ENCODE results near the gene HDAC4.

DNA sequence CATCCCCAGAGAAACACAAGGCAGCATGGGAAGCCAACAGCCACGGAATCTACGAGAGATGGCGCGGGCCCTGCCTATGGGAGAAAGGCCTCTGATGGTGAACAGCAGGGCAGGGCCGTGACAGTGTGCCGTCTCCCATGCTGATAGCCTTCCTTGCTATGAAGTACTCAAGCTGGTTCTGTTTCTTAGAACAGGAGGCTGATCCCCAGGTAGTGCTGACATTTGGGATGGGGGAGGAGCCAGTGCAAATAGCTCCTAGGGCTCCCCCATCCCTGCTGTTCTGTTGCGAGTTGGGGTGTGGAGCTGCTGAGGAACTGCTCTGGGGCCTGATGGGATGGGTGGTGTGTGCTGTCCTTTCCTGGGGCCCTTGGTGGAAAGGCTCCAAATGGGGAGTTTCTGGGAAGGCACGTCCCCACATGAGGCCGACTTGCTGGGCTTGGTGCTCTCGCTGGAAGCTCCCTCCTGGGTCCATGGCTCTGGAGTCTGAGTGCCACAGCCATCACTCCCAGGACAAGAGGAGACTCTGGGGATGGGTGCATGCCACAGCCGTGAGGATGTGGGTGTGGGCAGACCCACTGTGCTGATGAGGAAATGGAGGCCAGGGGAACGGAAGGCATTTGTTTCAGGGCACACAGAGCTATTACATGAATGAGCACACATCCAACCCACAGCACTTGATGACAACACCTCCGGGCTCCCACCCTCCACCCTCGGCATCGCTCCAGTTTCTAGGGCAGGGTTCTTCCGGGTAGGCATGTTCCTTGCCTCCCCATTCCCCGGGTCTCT is 246.8 kb downstream of the HDAC4 start:
- no peak for TF ChIP-seq EGR1 (IDR thresholded peaks at IDR 0.05; ENCODE audit: low read depth in 2 of 2)
- TF ChIP-seq, protein P1, sequence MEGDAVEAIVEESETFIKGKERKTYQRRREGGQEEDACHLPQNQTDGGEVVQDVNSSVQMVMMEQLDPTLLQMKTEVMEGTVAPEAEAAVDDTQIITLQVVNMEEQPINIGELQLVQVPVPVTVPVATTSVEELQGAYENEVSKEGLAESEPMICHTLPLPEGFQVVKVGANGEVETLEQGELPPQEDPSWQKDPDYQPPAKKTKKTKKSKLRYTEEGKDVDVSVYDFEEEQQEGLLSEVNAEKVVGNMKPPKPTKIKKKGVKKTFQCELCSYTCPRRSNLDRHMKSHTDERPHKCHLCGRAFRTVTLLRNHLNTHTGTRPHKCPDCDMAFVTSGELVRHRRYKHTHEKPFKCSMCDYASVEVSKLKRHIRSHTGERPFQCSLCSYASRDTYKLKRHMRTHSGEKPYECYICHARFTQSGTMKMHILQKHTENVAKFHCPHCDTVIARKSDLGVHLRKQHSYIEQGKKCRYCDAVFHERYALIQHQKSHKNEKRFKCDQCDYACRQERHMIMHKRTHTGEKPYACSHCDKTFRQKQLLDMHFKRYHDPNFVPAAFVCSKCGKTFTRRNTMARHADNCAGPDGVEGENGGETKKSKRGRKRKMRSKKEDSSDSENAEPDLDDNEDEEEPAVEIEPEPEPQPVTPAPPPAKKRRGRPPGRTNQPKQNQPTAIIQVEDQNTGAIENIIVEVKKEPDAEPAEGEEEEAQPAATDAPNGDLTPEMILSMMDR (IDR thresholded peaks at IDR 0.05; ENCODE audit: low read depth, low read length, missing input control), result no peak
- no peak for TF ChIP-seq RAD21 (IDR thresholded peaks at IDR 0.05)
- TF ChIP-seq, protein P2, sequence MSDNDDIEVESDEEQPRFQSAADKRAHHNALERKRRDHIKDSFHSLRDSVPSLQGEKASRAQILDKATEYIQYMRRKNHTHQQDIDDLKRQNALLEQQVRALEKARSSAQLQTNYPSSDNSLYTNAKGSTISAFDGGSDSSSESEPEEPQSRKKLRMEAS (IDR thresholded peaks at IDR 0.05), result no peak
- TF ChIP-seq NR2F2 (IDR thresholded peaks at IDR 0.05), result no peak
- no peak for TF ChIP-seq REST (IDR thresholded peaks at IDR 0.05)
- TF ChIP-seq JUND (IDR thresholded peaks at IDR 0.05), result no peak
